GM18907 (cell line): ENCODE results near the gene ZNF791.
"Not testable (repeated sequence)": the region's sequence is repeated elsewhere in the genome, so short reads cannot be mapped to it uniquely, and the experiment has no call there.

Experiments used
- ATAC-seq: cut with Tn5 transposase; IDR thresholded peaks from one replicate; pipeline ENCODE4 v1.9.1; 2021; ENCODE audit warnings: mild to moderate bottlenecking, moderate library complexity; ENCODE audit not compliant: unreplicated experiment

Gene ZNF791

DNA sequence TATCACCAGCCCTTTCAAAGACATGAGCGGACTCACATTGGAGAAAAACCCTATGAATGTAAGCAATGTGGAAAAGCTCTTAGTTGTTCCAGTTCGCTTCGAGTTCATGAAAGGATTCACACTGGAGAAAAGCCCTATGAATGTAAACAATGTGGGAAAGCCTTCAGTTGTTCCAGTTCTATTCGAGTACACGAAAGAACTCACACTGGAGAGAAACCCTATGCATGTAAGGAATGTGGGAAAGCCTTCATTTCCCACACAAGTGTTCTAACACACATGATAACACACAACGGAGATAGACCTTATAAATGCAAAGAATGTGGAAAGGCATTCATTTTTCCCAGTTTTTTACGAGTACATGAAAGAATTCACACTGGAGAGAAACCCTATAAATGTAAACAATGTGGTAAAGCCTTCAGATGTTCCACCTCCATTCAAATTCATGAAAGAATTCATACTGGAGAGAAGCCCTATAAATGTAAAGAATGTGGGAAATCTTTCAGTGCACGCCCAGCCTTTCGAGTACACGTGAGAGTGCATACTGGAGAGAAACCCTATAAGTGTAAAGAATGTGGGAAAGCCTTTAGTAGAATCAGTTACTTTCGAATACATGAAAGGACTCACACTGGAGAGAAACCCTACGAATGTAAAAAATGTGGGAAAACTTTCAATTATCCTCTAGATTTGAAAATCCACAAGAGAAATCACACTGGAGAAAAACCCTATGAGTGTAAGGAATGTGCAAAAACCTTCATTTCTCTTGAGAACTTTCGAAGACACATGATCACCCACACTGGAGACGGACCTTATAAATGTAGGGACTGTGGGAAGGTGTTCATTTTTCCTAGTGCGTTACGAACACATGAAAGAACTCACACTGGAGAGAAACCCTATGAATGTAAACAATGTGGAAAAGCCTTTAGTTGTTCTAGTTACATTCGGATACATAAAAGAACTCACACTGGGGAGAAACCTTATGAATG lies 17.6 kb downstream of the ZNF791 start:
- no peak for ATAC-seq

DNA sequence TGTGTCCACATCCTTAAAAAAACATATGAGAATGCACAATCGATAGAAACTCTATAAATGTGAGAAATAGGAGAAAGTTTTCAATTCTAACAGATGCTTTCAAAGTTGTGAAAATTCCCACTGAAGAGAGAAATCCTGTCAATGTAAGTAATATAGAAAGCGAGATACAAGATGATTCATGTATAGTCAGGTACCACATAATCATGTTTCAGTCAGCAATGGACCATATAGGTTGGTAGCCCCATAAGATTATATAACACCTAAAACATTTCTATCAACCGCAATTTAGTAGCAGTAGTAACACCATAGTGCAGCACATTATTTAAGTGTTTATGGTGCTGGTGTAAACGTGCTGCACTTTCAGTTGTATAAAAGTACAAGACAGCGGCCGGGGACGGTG lies 18.5 kb downstream of the ZNF791 start:
- no peak for ATAC-seq

DNA sequence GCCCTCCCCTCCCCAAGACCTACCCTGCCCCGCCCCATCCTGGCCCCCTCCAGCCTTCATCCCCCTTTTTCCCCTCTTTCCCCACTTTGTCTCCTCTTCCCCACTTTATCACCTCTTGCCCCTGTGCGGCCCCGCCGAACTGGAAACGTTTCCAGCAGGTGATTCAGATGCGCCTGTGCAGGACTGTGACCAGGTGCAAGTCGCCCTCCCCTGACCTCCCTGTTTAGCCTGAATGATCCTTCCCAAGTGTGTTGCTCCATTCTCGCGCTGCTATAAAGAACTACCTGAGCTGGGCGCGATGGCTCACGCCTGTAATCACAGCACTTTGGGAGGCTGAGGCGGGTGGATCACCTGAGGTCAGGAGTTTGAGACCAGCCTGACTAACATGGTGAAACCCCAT lies 25.9 kb downstream of the ZNF791 start:
- ATAC-seq = no peak

DNA sequence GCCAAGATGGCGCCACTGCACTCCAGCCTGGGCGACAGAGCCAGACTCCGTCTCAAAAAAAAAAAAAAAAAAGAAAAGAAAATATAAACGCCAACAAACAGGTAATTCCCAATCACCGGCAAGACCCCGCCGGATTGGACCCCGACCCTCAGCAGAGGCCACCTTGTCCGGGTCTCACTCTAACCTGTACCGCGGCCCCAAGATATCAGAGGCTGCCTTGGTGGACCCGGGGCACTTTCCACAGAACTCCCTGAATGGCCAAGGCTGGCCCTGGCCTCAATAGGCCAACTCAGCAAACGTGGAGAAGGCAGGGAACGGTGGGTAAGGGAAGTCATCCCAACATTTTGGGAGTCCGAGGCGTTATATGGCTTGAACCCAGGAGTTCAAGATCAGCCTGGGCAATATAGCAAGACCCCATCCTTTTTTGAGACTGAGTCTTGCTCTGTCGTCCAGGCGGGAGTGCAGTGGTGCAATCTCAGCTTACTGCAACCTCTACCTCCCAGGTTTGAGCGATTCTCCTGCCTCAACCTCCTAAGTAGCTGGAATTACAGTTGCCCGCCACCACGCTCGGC lies 28.0 kb downstream of the ZNF791 start:
- no peak for ATAC-seq

DNA sequence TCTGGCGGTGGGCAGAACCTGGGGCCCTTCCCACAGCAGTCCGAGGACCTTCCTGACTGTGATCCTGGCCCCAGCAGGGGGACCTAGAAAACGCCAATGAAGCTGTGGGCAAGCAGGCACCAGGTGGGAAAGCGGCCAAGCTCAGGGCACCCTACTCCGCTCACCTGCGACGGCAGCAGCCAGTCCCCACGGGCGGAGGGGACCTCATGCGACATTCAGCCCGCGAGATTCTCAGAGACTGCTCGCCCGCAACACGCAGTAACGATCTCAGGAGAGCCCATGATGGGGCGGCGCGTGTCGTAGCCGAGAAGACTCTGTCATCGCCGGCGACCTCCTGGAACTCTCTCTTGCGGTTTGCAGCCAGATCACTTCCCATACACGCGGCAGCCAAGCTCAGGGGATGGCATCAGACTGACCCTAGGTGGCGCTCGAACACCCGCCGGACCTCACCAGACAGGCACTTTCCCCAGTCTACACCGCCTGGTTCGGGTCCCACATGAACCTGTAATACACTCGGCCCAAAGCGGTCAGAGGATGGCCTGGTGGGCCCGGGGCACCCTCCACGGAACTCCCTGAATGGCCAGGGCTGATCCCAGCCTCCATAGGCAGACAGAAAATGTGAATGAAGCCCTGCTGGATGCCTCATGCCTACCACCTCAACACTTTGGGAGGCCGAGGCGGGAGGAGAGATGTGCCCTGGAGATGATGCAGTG lies 29.3 kb downstream of the ZNF791 start:
- ATAC-seq = peak; percentile 48

DNA sequence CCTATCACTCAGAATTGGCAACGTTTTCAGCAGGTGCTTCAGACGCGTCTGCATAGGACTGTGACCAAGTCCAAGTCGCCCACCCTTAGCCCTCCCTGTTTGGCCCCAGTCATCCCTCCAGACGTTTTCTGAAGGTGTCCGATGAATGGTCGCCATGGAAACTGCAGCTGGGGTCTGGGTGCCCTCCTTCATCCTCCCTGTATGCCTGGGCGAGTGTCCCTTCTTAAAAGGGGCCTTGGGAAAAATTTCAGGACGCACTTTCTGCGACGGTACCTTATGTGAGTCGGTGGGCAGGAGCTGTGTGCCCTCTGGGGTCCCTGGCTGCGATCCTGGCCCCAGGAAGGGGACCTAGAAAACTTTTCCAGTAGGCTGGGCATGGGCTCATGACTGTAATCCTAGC lies 30.7 kb downstream of the ZNF791 start:
- no peak for ATAC-seq

DNA sequence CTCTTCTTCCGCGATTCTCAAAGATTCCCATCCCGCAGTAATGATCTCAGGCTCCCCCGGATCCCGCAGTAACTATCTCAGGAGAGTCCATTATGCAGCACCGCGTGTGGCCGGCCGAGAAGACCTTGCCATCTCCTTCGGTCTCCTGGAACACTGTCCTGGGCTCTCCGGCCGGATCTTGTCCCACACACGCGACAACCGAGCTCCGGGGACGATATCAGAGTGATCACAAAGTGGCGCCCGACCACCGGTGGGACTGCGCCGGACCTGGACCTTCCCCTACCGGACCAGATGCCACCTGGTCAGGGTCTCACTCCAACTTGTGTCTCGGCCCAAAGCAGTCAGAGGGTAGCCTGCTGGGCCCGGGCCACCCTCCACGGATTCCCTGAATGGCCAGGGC lies 31.8 kb downstream of the ZNF791 start:
- no peak for ATAC-seq

DNA sequence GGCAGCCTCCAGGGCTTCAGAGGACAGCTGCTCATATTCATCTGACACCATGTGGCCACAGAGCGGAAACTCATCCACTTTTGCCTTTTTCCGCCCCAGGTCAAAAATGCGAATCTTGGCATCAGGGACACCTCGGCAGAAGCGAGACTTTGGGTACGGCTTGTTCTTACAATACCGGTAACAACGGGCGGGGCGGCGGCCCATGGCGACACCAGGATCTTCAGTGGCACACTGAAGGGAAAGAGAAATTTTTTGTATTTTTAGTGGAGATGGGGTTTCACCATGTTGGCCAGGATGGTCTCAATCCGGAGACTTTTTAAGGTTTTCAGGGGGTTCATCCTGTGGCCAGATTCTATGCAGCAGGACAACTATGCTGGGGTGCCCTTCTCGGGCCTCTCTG lies 33.0 kb downstream of the ZNF791 start:
- ATAC-seq = not testable (repeated sequence)

DNA sequence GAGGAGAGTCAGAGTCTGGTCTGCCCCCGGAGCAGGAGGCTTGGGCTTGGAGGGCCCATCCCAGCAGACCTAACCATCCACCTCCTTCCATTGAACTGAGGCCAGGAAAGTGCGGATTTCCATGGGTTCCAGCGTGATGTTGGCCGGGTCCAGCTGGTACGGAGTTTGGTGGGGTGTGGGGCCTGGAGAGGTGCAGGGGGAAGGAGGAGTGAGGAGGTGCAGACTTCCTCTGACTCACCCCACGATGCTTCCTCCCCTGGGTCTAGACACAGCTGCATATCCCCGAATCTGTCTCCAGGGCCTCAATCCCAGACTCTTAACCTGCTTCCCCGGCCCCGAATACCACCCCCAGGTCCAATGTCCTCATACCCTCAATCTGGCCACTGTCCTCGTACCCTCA lies 35.8 kb downstream of the ZNF791 start:
- no peak for ATAC-seq

DNA sequence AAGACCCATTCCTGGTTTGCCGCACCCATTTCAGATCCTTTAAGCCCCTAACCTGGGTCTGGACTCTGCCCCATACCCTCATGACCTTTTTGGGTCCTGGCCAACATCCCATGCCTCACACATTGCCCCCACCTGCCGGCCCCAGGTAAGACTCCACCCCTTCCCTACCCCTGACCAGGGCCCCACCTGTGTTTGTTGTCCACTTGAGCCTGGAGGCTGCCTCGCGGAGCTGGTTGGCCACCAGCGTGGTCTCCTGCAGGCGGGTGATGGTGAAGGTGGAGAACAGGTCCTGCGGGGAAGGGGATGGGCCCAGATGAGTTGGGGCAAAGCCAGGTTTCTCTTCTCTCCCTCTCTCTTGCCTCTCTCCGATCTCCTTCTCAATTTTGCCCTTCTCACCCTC lies 36.3 kb downstream of the ZNF791 start:
- no peak for ATAC-seq

DNA sequence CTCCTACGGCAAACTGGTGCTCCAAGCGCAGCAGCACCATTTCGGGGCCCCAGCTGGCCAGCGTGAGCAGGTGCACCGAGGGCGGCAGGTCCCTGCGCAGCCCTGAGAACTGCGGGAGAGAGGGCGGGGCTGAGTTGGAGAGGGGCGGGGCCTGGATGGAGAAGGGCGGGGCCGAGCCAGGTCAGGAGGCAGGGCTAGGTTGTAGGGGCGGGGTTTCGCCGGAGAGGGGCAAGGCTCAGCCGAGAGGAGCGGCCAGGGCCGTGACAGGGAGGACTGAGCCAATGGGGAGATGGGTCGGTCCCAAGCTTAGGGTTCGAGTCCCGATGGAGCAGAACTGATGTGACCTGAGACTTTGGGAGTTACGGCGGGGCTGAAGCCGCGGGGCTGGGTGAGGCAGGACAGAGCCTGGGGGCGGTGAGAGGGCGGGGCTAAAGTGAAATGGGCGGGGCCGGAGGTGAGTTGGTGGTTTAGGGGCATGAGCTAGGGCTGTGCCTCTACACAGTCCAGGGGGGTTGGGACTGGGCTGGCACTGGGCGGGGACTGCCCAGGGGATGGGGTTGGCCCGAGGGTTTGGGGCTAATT lies 36.9 kb downstream of the ZNF791 start:
- no peak for ATAC-seq

DNA sequence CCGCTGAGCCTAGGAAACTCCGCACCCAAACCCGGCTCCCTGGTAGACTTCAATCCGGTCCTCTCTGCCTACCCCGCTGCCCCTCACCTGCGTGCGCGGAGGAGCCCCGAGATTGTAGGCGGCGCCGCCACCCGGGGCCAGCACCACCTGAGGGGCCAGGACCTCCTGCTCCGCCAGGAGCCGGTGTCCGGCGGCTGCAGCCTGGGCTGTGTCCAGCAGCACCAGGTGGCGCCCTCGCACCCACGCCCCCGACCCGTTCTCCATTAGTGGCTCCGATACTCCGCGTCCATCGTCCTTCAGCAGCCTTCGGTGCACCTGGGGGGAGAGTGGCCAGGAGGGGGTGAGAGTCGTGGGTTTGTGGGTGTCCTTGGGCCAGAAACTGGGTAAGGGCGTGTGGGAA lies 37.4 kb downstream of the ZNF791 start:
- no peak for ATAC-seq

DNA sequence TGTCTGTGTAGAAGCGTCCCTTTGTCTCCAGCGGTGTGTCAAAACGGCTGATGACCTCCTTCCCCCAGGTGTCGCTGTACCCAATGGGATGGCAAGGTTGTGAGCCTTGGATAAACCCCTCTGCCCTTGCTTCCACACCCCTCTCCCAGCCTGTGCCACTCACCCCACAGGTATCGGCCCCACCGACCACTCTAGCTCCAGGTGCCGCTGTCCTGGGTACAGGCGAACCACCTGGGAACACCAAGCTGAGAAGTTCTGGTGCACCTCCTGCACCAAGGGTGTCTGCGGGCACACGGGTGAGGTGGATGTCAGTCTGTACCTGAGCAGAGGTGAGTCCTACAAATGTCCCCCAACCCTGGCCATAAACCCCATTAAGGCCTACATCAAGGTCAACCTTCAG lies 39.2 kb downstream of the ZNF791 start:
- ATAC-seq = no peak

DNA sequence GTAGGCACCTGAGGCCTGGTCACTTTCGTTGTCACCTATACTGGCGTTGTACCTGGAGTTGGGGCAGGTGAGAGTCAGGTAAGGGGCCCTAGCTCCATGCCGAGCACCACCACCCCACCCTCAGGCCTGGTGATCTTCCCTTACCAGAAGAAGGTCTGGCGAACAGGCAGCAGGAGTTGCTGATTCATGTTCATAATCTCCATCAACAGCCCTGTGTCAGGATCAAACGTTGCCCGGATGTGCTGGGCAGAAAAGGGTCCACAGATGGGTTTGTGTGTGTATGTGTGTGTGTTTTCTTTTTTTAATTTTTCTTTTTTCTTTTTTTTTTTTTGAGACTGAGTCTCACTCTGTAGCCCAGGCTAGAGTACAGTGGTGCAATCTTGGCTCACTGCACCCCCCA lies 41.5 kb downstream of the ZNF791 start:
- no peak for ATAC-seq

DNA sequence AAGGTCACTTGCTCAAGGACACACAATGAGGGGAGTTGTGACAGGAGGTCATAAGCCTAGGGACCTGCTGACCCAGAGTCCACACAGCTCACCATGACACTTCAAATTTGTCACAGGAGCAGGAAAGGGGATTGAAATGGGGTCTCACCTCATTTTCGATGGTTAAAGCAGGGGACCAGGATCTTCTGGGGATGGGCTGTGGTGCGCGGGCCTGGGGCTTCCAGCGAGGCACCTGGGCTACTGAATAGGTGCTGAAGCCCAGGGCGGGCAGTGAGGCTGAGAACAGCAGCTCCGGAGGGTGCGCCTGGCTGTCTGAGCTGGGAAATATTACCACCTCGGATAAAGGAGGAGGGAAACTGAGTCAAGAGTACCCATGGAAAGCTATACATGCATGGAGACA lies 44.8 kb downstream of the ZNF791 start:
- ATAC-seq = no peak

DNA sequence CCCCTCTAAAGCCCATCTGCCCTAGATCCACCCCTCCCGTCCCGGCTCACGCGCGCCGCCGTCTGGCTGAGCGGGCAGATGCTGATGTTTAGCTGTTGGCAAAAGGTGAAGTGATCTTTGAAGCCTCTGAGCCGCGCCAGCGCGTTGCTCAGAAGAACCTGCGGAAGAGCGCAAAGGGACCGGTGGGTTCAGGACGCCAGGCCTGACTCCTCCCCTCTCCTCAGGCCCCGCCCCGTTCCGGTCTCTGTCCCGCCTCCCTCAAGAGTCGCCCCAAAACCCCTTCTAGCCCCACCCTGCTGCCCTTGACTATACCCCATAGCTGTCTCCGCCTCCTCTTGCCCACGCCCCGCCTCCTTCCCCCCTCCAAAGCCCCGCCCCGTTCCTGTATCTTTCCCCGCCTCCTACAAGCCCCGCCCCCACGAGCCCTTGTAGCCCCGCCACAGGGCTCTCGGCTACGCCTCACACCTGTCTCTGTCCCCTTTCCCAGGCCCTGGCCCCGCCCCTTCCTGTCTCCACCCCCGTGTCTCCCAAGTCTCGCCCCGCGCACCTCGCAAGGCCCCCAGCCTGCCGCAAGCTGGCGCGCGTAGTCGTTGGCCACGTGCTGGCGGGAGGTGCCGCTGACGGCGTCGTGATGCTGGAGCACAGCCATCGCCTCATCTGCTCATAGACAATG lies 46.3 kb downstream of the ZNF791 start:
- no peak for ATAC-seq

DNA sequence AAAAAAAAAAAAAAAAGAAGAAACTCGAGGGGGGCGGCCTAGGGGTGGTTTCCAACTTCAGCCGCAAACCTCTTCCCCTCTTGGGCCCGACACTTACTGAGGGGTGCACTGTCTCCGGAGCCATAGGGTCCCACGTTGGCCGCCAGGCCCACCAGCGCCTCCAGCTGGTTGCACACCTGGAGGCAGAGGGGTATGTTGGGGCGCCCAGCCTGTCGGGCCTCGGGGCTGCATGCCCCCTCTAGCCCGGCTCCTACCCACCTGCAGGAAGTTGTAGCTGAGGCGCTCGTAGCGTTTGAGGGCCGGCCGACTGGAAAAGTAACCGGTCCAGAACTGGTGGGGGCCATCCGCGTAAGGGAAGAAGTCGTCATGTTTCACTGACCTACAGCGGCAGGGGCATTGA lies 47.2 kb downstream of the ZNF791 start:
- no peak for ATAC-seq

DNA sequence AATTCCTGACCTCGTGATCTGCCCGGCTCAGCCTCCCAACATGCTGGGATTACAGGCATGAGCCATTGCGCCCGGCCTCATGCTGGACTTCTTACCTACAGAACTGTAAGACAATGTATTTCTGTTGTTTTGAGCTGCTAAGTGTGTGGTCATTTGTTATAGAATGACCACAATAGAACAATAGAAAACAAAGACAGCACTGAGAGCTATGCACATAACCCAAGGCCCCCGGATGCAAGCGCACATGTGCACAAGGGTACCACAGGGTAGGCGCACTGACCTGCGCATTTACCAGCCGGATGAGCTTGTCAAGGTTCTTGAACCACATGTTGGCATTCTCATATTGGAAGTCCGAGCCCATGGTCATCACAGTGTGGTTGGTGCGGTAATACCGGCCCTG lies 50.3 kb downstream of the ZNF791 start:
- no peak for ATAC-seq

DNA sequence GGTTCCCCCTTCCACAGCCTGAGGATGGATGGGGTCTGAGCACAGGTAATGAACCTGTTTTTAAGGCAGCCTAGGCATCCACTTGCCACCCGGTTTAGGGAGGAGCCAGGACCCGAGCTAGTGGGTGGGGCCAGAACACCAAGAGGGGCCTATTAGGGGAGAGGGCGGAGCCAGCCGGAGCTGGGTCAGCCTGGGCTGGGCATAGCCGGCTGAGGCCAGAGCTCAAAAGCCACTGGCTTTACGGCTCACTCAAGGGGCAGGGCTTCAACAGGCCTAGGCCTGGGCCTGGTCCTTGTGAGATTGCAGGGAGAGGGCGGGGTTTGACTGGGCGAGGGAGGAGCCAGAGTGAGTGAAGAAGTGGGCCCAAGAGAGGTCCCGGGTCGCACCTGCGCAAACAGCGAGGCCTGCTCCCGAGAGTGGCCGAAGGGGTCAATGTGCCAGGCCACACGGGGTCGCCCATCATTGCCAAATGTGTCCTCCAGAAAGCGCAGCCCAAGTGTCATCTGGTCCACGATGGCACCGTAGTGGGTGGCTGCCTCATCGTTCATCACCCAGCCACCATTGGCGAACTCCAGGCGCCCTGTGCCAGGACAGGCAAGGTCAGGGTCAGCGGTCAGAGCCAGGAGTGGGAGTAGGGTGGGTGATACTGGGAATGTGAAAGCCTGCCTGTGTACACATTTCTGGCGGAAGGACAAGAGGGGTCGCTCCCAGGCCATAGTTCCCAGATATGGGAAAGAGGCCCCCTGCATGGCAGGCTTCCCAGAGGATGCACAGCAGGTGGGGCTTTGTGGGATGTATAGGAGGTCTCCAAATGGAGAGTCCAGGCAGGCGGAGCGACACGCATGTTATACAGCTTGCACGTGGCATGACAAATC lies 53.9 kb downstream of the ZNF791 start:
- ATAC-seq = no peak

DNA sequence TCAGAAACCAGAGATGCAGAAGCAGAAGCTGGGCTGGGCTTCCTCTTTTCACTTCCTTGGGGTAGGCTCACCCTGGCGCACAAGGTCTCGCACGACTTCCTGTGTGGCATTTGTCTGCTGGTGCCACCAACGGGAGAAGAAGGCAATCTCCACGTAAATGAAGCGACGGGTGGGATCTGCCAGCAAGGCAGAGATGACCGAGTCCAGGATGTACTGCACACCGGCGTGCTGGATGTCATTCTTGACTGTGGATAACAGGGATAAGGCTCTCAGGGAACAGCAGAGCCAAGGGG lies 54.5 kb downstream of the ZNF791 start:
- no peak for ATAC-seq
